BE2C (cell line): ENCODE measurements around the gene IPPK.

Source experiments
- DNase-seq: peaks from one replicate; pipeline ENCODE4 v3.0.0-alpha.2; 2020
- H3K27me3 ChIP-seq: fragments of 250-450 bp; sonication (Bioruptor Pico); 2 replicates; pipeline ENCODE4 v1.5.1; 2020; ENCODE audit warnings: mild to moderate bottlenecking
- H3K36me3 ChIP-seq: fragments of 250-450 bp; sonication (Bioruptor Pico); 2 replicates; pipeline ENCODE4 v1.5.1; 2020; ENCODE audit warnings: mild to moderate bottlenecking
- H3K4me1 ChIP-seq: fragments of 250-450 bp; sonication (Bioruptor Pico); 2 replicates; pipeline ENCODE4 v1.5.1; 2020
- H3K4me3 ChIP-seq: 2 replicates; pipeline ENCODE4 v1.5.1; 2011; ENCODE audit warnings: low read depth, low read length
- H3K9me3 ChIP-seq: fragments of 250-450 bp; sonication (Bioruptor Pico); 2 replicates; pipeline ENCODE4 v1.5.1; 2020
- TF ChIP-seq, protein P1 (sequence below): IDR thresholded peaks from 2 replicates; pipeline ENCODE4 v1.5.1; 2012; ENCODE audit warnings: mild to moderate bottlenecking, low read depth, low read length

IPPK gene

DNA sequence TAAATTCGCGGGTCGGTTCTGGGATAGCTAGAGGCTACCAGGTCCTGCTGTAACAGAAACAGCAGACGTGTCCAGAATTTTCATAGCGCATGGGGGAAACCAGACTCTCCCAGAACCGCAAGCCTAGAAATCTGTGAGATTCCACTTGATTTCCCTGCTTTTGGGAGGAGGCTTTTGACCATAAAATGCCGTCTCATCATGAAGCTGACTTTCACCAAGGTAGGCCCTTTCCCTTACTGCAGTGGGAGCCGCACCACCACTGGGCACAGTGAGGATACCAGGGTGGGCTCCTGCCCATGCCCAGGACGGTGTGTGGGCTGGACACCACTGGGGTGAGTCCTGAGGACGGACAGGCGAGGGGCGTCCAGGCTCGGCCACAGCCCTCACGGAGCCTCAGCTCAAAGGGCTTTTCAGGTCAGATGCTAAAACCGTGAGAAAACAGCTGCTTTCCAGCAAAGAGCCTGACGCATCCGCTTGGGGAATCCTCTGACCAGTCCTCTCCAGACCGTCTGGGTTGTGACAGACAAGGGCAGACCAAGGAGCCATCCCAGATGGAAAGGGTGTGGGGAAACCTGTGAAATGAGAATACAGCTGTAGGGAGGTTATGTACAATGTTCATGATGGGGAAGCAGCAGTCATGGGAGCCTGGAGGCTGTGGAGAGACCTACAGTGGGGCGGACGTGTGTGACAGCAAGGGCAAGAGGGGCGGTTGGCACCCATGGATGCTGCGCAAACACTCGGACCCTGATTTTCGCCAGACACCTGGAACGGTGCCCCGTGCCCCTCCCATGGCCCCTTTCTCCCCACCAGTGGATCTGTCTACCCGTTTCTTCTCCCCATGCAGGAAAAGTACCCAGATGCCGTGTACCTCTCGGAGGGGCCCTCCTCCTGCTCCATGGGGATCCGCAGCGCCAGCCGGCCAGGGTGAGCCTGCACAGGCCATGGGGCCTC lies 59.2 kb downstream of the IPPK start:
- TF ChIP-seq, protein P1, sequence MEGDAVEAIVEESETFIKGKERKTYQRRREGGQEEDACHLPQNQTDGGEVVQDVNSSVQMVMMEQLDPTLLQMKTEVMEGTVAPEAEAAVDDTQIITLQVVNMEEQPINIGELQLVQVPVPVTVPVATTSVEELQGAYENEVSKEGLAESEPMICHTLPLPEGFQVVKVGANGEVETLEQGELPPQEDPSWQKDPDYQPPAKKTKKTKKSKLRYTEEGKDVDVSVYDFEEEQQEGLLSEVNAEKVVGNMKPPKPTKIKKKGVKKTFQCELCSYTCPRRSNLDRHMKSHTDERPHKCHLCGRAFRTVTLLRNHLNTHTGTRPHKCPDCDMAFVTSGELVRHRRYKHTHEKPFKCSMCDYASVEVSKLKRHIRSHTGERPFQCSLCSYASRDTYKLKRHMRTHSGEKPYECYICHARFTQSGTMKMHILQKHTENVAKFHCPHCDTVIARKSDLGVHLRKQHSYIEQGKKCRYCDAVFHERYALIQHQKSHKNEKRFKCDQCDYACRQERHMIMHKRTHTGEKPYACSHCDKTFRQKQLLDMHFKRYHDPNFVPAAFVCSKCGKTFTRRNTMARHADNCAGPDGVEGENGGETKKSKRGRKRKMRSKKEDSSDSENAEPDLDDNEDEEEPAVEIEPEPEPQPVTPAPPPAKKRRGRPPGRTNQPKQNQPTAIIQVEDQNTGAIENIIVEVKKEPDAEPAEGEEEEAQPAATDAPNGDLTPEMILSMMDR = no peak
- H3K9me3 ChIP-seq = no peaks in the 10 kb centered on the region
- DNase-seq = no peak
- H3K4me3 ChIP-seq = no peak overlapping the region
- peaks cover 31% of the 10 kb centered on the region for H3K36me3 ChIP-seq
- no peaks in the 10 kb centered on the region for H3K27me3 ChIP-seq
- no peaks in the 10 kb centered on the region; the same call in 1 of the 2 replicates for H3K4me1 ChIP-seq

DNA sequence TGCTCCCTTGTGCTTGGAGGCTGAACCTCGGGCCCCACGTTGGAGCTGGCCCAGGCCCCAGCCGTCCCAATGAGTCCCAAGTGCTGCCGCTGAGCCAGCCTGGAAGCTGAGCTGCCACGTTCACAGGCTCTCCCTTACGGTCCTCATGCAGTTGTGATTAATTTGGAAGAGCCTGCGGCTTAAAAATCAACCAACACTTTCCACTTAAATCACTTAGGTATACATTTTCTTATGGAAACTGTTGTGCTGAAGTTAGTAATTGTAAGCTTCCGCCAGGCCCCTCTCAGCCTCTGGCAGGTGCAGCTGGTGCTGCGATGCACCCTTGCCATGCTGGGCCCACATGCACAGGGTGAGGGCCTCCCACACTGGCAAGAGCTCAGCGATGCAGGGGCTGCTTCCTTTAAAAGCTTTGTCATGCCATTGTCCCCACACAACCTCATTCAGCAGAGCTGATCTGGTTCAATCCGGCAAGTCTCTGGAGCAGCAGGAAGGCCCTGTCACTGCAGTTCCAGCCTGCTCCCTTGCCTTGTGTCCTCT lies 61.0 kb downstream of the IPPK start:
- no peaks in the 10 kb centered on the region for H3K9me3 ChIP-seq
- peak; percentile 56 for DNase-seq
- no peaks in the 10 kb centered on the region for H3K27me3 ChIP-seq
- no peaks in the 10 kb centered on the region; the same call in 1 of the 2 replicates for H3K4me1 ChIP-seq
- peaks cover 25% of the 10 kb centered on the region for H3K36me3 ChIP-seq
- H3K4me3 ChIP-seq = no peak overlapping the region
- TF ChIP-seq, protein P1 = no peak

DNA sequence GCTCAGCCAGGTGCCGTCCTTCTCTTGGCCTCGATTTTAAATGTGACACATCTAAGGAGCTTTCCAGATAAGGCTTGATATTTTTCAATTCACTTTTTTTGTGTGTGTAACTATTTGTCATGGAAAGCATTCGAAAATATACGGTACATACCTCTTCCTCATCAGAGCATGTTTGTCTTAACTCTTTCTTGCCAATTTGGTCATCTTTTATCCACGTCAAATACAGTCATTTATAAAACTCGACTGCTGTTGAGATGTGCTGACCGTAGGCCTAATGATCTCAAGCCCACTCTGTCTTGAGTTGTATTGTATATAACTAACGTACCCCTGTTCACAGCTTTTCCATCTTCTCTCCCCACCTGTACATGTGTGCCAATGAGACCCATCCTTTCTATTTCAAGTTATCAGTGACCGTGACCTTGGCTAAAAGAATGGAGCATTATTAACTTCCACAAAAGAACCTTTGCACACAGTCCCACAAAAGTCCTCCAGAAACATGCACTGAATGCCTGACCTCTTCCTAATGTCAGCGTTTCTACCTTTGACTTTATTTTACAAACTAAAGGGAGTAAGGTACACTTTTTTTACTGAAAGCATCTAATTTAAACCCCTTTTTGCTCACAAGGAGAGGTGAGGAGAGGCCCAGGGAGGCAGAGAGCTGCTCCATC lies 61.6 kb downstream of the IPPK start:
- no peak for DNase-seq
- peaks cover 19% of the 10 kb centered on the region for H3K36me3 ChIP-seq
- no peaks in the 10 kb centered on the region; the same call in 1 of the 2 replicates for H3K4me1 ChIP-seq
- H3K9me3 ChIP-seq = no peaks in the 10 kb centered on the region
- TF ChIP-seq, protein P1 = no peak
- no peak overlapping the region for H3K4me3 ChIP-seq
- H3K27me3 ChIP-seq = no peaks in the 10 kb centered on the region

DNA sequence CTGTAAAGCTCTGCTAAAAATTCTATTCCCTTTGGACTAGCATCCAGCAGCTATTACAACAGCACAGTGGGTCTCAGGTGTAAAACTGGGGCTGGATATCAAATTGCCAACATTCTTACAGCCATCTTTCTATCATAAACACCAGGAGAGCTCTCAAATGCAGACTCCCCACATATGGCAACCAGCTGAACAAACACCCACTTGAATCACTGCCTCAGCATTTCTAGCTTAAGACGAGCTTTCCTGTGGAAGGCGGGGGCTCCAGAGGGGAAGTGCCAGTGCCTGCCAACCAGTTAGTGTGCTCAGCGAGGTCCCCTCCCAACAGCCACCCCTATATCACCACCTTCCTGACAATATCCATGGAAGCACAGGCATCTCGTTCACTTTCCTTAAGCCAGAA lies 62.2 kb downstream of the IPPK start:
- Histone ChIP-seq H3K4me3 (no peak overlapping the region), H3K4me1 (no peaks in the 10 kb centered on the region; the same call in 1 of the 2 replicates), H3K27me3 (no peaks in the 10 kb centered on the region), H3K9me3 (no peaks in the 10 kb centered on the region), H3K36me3 (peaks cover 13% of the 10 kb centered on the region)
- TF ChIP-seq, protein P1 = no peak
- no peak for DNase-seq

DNA sequence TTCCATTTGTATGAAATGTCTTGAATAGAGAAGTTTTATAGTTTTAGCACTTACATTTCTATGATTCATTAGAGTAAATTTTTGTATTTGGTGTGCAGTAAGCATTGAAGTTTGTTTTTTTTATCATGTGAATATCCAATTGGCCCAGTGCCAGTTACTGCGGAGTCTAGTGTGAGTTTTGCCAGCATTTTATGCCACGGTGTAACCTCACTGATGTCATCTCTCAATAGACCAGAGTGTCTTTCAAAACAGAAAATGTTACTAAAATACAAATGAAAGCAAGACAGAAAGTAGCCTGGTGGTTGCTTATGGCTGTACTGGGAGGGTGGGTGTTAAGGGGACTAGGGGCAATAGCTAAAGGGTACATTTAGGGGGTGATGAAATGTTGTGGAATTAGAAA lies 62.8 kb downstream of the IPPK start:
- DNase-seq = no peak
- no peaks in the 10 kb centered on the region; the same call in 1 of the 2 replicates for H3K4me1 ChIP-seq
- H3K9me3 ChIP-seq = no peaks in the 10 kb centered on the region
- TF ChIP-seq, protein P1 = no peak
- H3K4me3 ChIP-seq = no peak overlapping the region
- no peaks in the 10 kb centered on the region for H3K27me3 ChIP-seq
- H3K36me3 ChIP-seq = peaks cover 11% of the 10 kb centered on the region
